ENCODE data around the gene UNC45B. TPM values are rescaled to one million over a fixed set of nuclear protein-coding genes. Genes with fewer than 3 reads are reported as not detected.
"Not testable (repeated sequence)": the region's sequence is repeated elsewhere in the genome, so short reads cannot be mapped to it uniquely, and the experiment has no call there.

The UNC45B gene
- total and polyA plus RNA-seq, 4 donors, result 0.10 to 0.24 (median 0.10) TPM

DNA sequence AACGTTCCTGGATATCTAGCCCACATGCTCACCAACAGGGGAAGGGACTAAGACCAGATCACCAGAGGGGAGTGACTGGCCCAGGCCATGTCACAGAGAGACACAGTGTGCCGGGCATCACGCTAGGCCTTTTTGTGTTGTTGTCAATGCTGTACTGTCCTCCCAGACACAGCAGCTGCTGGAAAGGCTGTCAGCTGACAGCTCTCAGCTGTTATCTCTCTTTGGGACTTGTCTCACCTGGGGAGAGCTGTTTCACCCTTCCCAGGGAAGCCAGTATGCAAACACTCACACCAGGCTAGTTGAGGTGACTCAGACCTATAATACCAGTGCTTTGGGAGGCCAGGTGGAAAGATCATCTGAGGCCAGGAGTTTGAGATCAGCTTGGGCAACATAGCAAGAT lies 19.4 kb downstream of the UNC45B start:
- no peak for DNase-seq (ENCODE audit: low read depth in 4 of 6, low spot score in 6 of 6)
- H3K27ac ChIP-seq (ENCODE audit: low read depth, low read length), result no peak overlapping the region
- H3K9me3 ChIP-seq (ENCODE audit: control insufficient read depth, insufficient read depth, low read length), result no peaks in the 10 kb centered on the region
- no peaks in the 10 kb centered on the region for H3K4me1 ChIP-seq (ENCODE audit: control insufficient read depth, insufficient read depth, low read length)
- WGBS (ENCODE audit: insufficient coverage), result 54% methylated on average over 3 of the region's 3 CpGs
- H3K27me3 ChIP-seq (ENCODE audit: control insufficient read depth, insufficient read depth, low read length), result peaks cover 7% of the 10 kb centered on the region
- no peaks in the 10 kb centered on the region for H3K36me3 ChIP-seq (ENCODE audit: control insufficient read depth, insufficient read depth, low read length)
- no peak overlapping the region for H3K4me3 ChIP-seq (ENCODE audit: low read depth, low read length)

DNA sequence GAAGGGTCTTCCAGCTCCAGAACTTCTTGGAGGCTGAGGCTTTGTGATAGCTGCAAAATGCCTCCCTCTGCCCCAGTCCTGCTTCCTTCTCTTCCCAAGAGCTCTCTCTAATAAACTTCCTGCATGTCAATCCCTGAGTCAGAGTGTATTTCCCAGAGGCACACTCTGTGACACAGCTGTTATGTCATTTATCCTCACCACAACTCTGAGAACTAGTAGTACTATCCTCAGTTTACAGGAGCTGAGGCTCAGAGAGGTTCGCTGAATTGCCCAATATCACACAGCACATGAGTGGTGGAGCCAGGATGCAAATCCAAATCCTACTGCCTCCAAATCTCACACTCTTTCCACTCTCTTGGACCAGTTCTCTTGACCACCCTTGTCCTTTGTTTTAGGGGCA lies 20.0 kb downstream of the UNC45B start:
- Histone ChIP-seq H3K9me3 (ENCODE audit: control insufficient read depth, insufficient read depth, low read length) (no peaks in the 10 kb centered on the region), H3K4me3 (ENCODE audit: low read depth, low read length) (no peak overlapping the region), H3K4me1 (ENCODE audit: control insufficient read depth, insufficient read depth, low read length) (no peaks in the 10 kb centered on the region), H3K36me3 (ENCODE audit: control insufficient read depth, insufficient read depth, low read length) (no peaks in the 10 kb centered on the region), H3K27me3 (ENCODE audit: control insufficient read depth, insufficient read depth, low read length) (peaks cover 6% of the 10 kb centered on the region), H3K27ac (ENCODE audit: low read depth, low read length) (no peak overlapping the region)
- DNase-seq (ENCODE audit: low read depth in 4 of 6, low spot score in 6 of 6), result no peak
- 100% methylated on average over 1 of the region's 1 CpG for WGBS (ENCODE audit: insufficient coverage)

DNA sequence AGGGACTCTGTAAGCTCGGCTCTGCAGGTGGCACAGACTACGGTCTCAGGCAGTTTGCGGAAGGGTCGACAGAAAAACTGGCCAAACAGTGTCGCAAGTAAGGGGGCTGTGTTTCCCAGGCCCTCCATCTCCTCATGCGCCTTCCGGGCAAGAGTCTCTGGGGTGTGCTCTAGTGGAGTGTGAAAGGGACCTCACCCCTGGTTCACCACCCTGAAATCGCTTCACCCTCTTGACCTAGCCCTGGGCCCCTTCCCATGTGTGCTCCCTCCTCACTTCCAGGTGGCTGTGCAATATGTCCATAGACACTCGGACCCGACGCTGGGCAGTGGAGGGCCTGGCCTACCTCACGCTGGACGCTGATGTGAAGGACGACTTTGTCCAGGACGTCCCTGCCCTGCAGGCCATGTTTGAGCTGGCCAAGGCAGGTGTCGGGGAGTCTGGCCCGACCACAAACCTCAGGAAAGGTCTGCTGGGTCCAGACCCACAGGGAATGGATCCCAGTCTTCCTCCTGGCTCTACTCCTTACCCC lies 22.3 kb downstream of the UNC45B start:
- WGBS (ENCODE audit: insufficient coverage), result 90% methylated on average over 14 of the region's 17 CpGs
- no peaks in the 10 kb centered on the region for H3K36me3 ChIP-seq (ENCODE audit: control insufficient read depth, insufficient read depth, low read length)
- no peaks in the 10 kb centered on the region for H3K4me1 ChIP-seq (ENCODE audit: control insufficient read depth, insufficient read depth, low read length)
- H3K4me3 ChIP-seq (ENCODE audit: low read depth, low read length), result no peak overlapping the region
- no peaks in the 10 kb centered on the region for H3K9me3 ChIP-seq (ENCODE audit: control insufficient read depth, insufficient read depth, low read length)
- H3K27me3 ChIP-seq (ENCODE audit: control insufficient read depth, insufficient read depth, low read length), result peaks cover under 1% of the 10 kb centered on the region
- no peak overlapping the region for H3K27ac ChIP-seq (ENCODE audit: low read depth, low read length)
- no peak for DNase-seq (ENCODE audit: low read depth in 4 of 6, low spot score in 6 of 6)

DNA sequence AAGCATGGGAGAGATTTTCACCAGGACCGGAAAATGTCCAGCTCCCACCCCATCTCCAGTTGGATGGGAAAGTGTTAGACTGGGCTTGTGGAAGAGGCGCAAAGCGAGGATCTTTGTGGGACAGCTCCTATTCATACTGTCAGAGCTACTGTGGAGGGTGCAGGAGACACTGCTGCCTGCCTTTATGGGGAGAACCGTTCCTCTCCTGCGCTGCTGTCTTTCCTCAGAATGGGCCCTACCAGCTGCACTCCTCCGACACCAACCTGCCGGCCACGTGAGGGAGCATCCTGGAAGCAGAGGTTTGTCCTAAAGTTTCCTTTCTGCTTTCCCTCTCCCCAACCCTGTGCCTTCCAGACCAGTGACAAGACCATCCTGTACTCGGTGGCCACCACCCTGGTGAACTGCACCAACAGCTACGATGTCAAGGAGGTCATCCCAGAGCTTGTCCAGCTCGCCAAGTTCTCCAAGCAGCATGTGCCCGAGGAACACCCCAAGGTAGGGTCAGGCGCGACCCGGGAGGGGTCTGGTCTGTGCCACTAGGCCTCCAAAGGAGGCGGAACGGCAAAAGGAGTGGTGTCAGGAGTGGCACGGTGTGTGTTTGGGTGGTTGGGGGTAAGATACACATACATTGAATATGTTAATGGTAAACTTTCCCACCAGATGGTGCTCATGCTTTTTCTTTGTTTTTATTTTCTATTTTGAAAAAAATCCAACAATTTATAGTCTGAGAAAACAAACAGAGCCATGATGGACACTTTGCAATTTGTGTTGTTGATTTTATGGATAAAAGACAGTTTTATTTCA lies 23.6 kb downstream of the UNC45B start:
- H3K36me3 ChIP-seq (ENCODE audit: control insufficient read depth, insufficient read depth, low read length), result no peaks in the 10 kb centered on the region
- peak in 1 of 6 donors; percentile 42 for DNase-seq (ENCODE audit: low read depth in 4 of 6, low spot score in 6 of 6)

GRCh38 chr17:35171834-35172233 lies 24.2 kb downstream of the UNC45B start:
- DNase-seq (ENCODE audit: low read depth in 4 of 6, low spot score in 6 of 6), result no peak
- Histone ChIP-seq H3K9me3 (ENCODE audit: control insufficient read depth, insufficient read depth, low read length) (no peaks in the 10 kb centered on the region), H3K27ac (ENCODE audit: low read depth, low read length) (no peak overlapping the region), H3K36me3 (ENCODE audit: control insufficient read depth, insufficient read depth, low read length) (no peaks in the 10 kb centered on the region), H3K27me3 (ENCODE audit: control insufficient read depth, insufficient read depth, low read length) (no peaks in the 10 kb centered on the region), H3K4me3 (ENCODE audit: low read depth, low read length) (no peak overlapping the region), H3K4me1 (ENCODE audit: control insufficient read depth, insufficient read depth, low read length) (no peaks in the 10 kb centered on the region)
- WGBS (ENCODE audit: insufficient coverage), result no CpG with 5 or more reads among the region's 2 CpGs

More for the DNA sequence above, 23.6 kb downstream of the UNC45B start:
- no peak overlapping the region for H3K4me3 ChIP-seq (ENCODE audit: low read depth, low read length)
- no peaks in the 10 kb centered on the region for H3K4me1 ChIP-seq (ENCODE audit: control insufficient read depth, insufficient read depth, low read length)
- H3K27me3 ChIP-seq (ENCODE audit: control insufficient read depth, insufficient read depth, low read length), result no peaks in the 10 kb centered on the region
- no peaks in the 10 kb centered on the region for H3K9me3 ChIP-seq (ENCODE audit: control insufficient read depth, insufficient read depth, low read length)
- WGBS (ENCODE audit: insufficient coverage), result 79% methylated on average over 13 of the region's 18 CpGs
- H3K27ac ChIP-seq (ENCODE audit: low read depth, low read length), result no peak overlapping the region

DNA sequence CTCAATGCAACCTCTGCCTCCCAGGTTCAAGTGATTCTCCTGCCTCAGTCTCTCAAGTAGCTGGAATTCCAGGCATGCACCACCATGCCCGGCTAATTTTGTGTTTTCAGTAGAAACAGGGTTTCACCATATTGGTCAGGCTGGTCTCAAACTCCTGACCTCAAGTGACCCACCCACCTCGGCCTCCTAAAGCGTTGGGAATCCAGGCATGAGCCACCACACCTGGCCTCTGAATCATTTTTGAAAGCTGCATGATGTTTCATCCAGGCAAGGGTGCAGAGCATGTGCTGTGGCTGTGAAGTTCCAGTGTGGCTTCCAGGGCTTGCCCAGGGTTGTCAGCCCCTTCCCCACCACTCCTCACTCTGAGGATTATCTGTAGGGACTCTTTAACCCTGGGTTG lies 24.7 kb downstream of the UNC45B start:
- H3K36me3 ChIP-seq (ENCODE audit: control insufficient read depth, insufficient read depth, low read length); DNase-seq (ENCODE audit: low read depth in 4 of 6, low spot score in 6 of 6): not testable (repeated sequence)
- 90% methylated on average over 3 of the region's 3 CpGs for WGBS (ENCODE audit: insufficient coverage)

DNA sequence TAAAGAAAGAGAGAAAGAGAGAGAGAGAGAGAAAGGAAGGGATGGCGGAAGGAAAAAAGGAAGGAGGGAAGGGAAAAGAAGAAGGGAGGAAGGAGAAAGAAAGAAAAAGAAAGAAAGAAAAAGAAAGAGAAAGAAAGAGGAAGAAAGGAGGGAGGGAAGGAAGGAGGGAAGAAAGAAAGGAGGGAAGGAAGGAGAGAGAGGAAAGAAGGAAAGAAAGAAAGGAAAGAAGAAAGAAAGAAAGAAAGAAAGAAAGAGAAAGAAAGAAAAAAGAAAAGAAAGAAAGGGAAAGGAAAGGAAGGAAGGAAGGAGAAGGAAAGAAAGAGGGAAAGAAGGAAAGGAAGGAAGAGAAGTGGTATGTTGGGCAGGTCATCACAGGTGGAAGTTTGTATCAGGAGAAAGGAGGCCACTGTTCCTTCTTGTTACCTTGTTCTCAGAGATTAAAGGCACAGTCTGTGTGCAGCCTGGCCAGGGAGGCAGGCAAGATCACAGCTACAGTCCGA lies 27.3 kb downstream of the UNC45B start:
- 92% methylated on average over 2 of the region's 2 CpGs for WGBS (ENCODE audit: insufficient coverage)
- Histone ChIP-seq H3K36me3 (ENCODE audit: control insufficient read depth, insufficient read depth, low read length) (no peaks in the 10 kb centered on the region), H3K4me3 (ENCODE audit: low read depth, low read length) (no peak overlapping the region), H3K27ac (ENCODE audit: low read depth, low read length) (no peak overlapping the region), H3K27me3 (ENCODE audit: control insufficient read depth, insufficient read depth, low read length) (no peaks in the 10 kb centered on the region), H3K9me3 (ENCODE audit: control insufficient read depth, insufficient read depth, low read length) (no peaks in the 10 kb centered on the region), H3K4me1 (ENCODE audit: control insufficient read depth, insufficient read depth, low read length) (no peaks in the 10 kb centered on the region)
- no peak for DNase-seq (ENCODE audit: low read depth in 4 of 6, low spot score in 6 of 6)

More for the DNA sequence above, 24.7 kb downstream of the UNC45B start:
- H3K27me3 ChIP-seq (ENCODE audit: control insufficient read depth, insufficient read depth, low read length); H3K4me3 ChIP-seq (ENCODE audit: low read depth, low read length); H3K9me3 ChIP-seq (ENCODE audit: control insufficient read depth, insufficient read depth, low read length); H3K4me1 ChIP-seq (ENCODE audit: control insufficient read depth, insufficient read depth, low read length); H3K27ac ChIP-seq (ENCODE audit: low read depth, low read length): not testable (repeated sequence)

GRCh38 chr17:35175638-35176415 lies 28.2 kb downstream of the UNC45B start:
- WGBS (ENCODE audit: insufficient coverage), result 73% methylated on average over 3 of the region's 9 CpGs
- no peaks in the 10 kb centered on the region for H3K27me3 ChIP-seq (ENCODE audit: control insufficient read depth, insufficient read depth, low read length)
- H3K9me3 ChIP-seq (ENCODE audit: control insufficient read depth, insufficient read depth, low read length), result no peaks in the 10 kb centered on the region
- H3K4me3 ChIP-seq (ENCODE audit: low read depth, low read length), result no peak overlapping the region
- H3K36me3 ChIP-seq (ENCODE audit: control insufficient read depth, insufficient read depth, low read length), result no peaks in the 10 kb centered on the region
- DNase-seq (ENCODE audit: low read depth in 4 of 6, low spot score in 6 of 6), result no peak
- H3K27ac ChIP-seq (ENCODE audit: low read depth, low read length), result no peak overlapping the region
- H3K4me1 ChIP-seq (ENCODE audit: control insufficient read depth, insufficient read depth, low read length), result no peaks in the 10 kb centered on the region

- no peaks in the 10 kb centered on the region for H3K36me3 ChIP-seq (ENCODE audit: control insufficient read depth, insufficient read depth, low read length)
- 78% methylated on average over 5 of the region's 8 CpGs for WGBS (ENCODE audit: insufficient coverage)
- H3K4me1 ChIP-seq (ENCODE audit: control insufficient read depth, insufficient read depth, low read length), result no peaks in the 10 kb centered on the region
Observed at GRCh38 chr17:35176897-35177296, 29.3 kb downstream of the UNC45B start.

More at GRCh38 chr17:35176897-35177296, 29.3 kb downstream of the UNC45B start:
- H3K4me3 ChIP-seq (ENCODE audit: low read depth, low read length), result no peak overlapping the region
- no peak overlapping the region for H3K27ac ChIP-seq (ENCODE audit: low read depth, low read length)
- no peaks in the 10 kb centered on the region for H3K27me3 ChIP-seq (ENCODE audit: control insufficient read depth, insufficient read depth, low read length)
- DNase-seq (ENCODE audit: low read depth in 4 of 6, low spot score in 6 of 6), result no peak
- H3K9me3 ChIP-seq (ENCODE audit: control insufficient read depth, insufficient read depth, low read length), result no peaks in the 10 kb centered on the region

All from spinal cord (tissue), 10 donors.